ENCODE measurements around the gene SPOCK1. TPM values are rescaled to one million over a fixed set of nuclear protein-coding genes. Genes with fewer than 3 reads are reported as not detected.

Gene SPOCK1
- total and polyA plus RNA-seq, 2 of the 4 experiments (the other 2 are of a cell fraction) = 5.0 to 20.3 TPM

DNA sequence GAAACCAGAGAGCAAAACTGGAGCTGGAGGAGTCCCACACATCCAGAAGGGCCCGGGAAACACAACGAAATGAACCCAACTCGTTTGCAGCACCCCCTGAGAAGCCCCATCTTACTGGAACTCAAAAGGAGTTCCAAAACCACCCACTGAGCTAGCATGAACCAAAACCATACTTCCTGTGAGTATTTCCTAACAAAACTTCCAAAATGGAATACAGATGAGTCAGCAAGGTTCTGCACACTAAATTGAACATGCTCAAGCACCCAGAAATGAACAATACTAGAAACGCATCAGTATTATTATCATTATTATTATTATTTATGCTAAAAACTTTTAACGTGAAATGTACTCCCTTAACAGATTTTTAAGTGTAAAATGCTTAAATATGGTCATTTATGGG is 8.0 kb upstream of the SPOCK1 start:
- dilution Hi-C loops (cut with HindIII; ENCODE audit: low sequenced_read_pairs, unreplicated experiment) (no loop called here), in situ Hi-C loops (cut with MboI; ENCODE audit: low sequenced_read_pairs) (no loop called here), intact Hi-C loops (cut with micrococcal nuclease) (no loop called here)
- H3K23ac ChIP-seq (ENCODE audit: low read depth, low read length) = no peak overlapping the region
- no peaks in the 10 kb centered on the region for H3K9me3 ChIP-seq (ENCODE audit: control insufficient read depth, insufficient read depth, low read length)
- H3K4me3 ChIP-seq (ENCODE audit: insufficient read depth, low read depth, low read length) = no peak overlapping the region
- H3K18ac ChIP-seq (ENCODE audit: low read depth, low read length) = no peak overlapping the region
- H2BK5ac ChIP-seq (ENCODE audit: low read depth, low read length, poor library complexity, severe bottlenecking) = no peak overlapping the region
- BruUV-seq (replicated peaks) = no TSS peak
- H3K14ac ChIP-seq (replicated peaks; ENCODE audit: low read depth, low read length) = no peak overlapping the region
- H3K79me1 ChIP-seq (ENCODE audit: low read depth in 1 of 2, low read length in 2 of 2) = no peaks in the 10 kb centered on the region
- no peak overlapping the region for H4K8ac ChIP-seq (ENCODE audit: low read depth in 2 of 2, low read length in 2 of 2)
- no peak overlapping the region for H2BK20ac ChIP-seq (ENCODE audit: low read depth, low read length)
- no peaks in the 10 kb centered on the region; the same call in 1 of the 2 replicates for H3K27me3 ChIP-seq (ENCODE audit: control insufficient read depth, insufficient read depth, low read length)
- DNase-seq (no peak), ATAC-seq (ENCODE audit: low read depth) (no peak)
- no peak overlapping the region for H4K5ac ChIP-seq (ENCODE audit: low read depth, low read length)
- H4K20me1 ChIP-seq (ENCODE audit: insufficient read depth, low read length) = no peaks in the 10 kb centered on the region
- H2AK5ac ChIP-seq (ENCODE audit: low read depth, low read length) = no peak overlapping the region
- H2AFZ ChIP-seq (replicated peaks; ENCODE audit: low read length, poor library complexity) = no peak overlapping the region
- H2BK15ac ChIP-seq (ENCODE audit: low read depth, low read length) = no peak overlapping the region
- CTCF ChIA-PET = interaction anchor here (0.7 kb wide), 1 partner anchor 1492 kb away, joined by 4 read pairs; no protein-coding TSS in a partner anchor
- POLR2A ChIA-PET (ENCODE audit: unreplicated experiment) = no interaction called here
- H2AK9ac ChIP-seq (replicated peaks; ENCODE audit: low read depth, low read length, poor library complexity) = no peak overlapping the region
- no peak overlapping the region for H3K4me2 ChIP-seq (ENCODE audit: low read depth, low read length)
- no peak overlapping the region for H4K91ac ChIP-seq (ENCODE audit: insufficient read depth, low read depth, low read length)
- H2BK120ac ChIP-seq (ENCODE audit: low read depth, low read length) = no peak overlapping the region
- H3K36me3 ChIP-seq (ENCODE audit: control insufficient read depth, insufficient read depth, low read length) = no peaks in the 10 kb centered on the region
- H3K56ac ChIP-seq (ENCODE audit: extremely low read depth, insufficient read depth, low read length) = no peak overlapping the region
- H3K27ac ChIP-seq (ENCODE audit: insufficient read depth, low read length) = no peak overlapping the region
- TF ChIP-seq FOS (IDR thresholded peaks at IDR 0.05; ENCODE audit: low read depth, low read length) (no peak), MAFK (IDR thresholded peaks at IDR 0.05; ENCODE audit: low read depth, low read length) (peak; percentile 66), MXI1 (IDR thresholded peaks at IDR 0.05; ENCODE audit: borderline replicate concordance, low read depth, low read length) (no peak), RFX5 (IDR thresholded peaks at IDR 0.05; ENCODE audit: low read depth, low read length) (no peak)
- no CpG with 5 or more reads among the region's 5 CpGs for WGBS, 2 experiments (ENCODE audit: extremely low coverage in 2 of 2, insufficient read length in 1 of 2)
- H3K9ac ChIP-seq (ENCODE audit: low read depth, low read length) = no peak overlapping the region
- H3K4me1 ChIP-seq (ENCODE audit: control insufficient read depth, insufficient read depth, low read length) = no peaks in the 10 kb centered on the region
- H3K4ac ChIP-seq (ENCODE audit: low read depth, low read length) = no peak overlapping the region
- H3K9me1 ChIP-seq (ENCODE audit: insufficient read depth, low read length) = no peaks in the 10 kb centered on the region

Data from IMR-90 (cell line).